ENCODE results near the gene SOD3.

DNA sequence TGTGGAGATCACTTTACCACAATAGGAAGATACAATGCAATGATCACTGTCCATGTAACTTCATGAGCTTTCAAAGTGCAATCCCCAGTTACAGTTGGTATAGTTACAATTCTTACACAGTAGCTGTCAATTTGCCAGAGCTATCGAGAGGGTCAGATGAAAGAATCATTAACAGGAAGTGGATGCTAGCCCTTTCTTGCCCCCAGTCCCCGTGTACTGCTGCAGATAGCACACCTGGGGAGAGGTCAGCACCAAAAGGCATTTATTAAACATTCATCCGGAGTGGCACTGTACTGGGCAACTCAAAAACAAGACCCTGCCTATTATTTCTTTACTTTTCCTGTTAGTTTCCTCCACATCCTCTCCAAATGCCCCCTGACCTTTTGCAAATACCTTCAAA is 47.7 kb downstream of the SOD3 start:
- no peak for TF ChIP-seq EZH2 (IDR thresholded peaks at IDR 0.05; ENCODE audit: borderline replicate concordance, low read length)
- TF ChIP-seq, protein P1, sequence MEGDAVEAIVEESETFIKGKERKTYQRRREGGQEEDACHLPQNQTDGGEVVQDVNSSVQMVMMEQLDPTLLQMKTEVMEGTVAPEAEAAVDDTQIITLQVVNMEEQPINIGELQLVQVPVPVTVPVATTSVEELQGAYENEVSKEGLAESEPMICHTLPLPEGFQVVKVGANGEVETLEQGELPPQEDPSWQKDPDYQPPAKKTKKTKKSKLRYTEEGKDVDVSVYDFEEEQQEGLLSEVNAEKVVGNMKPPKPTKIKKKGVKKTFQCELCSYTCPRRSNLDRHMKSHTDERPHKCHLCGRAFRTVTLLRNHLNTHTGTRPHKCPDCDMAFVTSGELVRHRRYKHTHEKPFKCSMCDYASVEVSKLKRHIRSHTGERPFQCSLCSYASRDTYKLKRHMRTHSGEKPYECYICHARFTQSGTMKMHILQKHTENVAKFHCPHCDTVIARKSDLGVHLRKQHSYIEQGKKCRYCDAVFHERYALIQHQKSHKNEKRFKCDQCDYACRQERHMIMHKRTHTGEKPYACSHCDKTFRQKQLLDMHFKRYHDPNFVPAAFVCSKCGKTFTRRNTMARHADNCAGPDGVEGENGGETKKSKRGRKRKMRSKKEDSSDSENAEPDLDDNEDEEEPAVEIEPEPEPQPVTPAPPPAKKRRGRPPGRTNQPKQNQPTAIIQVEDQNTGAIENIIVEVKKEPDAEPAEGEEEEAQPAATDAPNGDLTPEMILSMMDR (IDR thresholded peaks at IDR 0.05; ENCODE audit: low read length) = no peak

Data from OCI-LY1 (cell line).